Bronchial epithelial cell (primary cell): ENCODE data around the gene SMYD2. TPM values are rescaled to one million over a fixed set of nuclear protein-coding genes. Genes with fewer than 3 reads are reported as not detected.

Source experiments
- DNase-seq: peaks from one replicate; pipeline ENCODE4 v3.0.0-alpha.2; 2010; ENCODE audit warnings: low read depth
- FAIRE-seq: peaks from 2 replicates; lab custom pipeline; 2011; peaks lifted over from hg19 to GRCh38; lab: Jason Lieb, UNC
- H3K27me3 ChIP-seq: 2 replicates; pipeline ENCODE4 v1.5.1; 2011; ENCODE audit warnings: low read length; ENCODE audit not compliant: control insufficient read depth, insufficient read depth
- H3K36me3 ChIP-seq: 2 replicates; pipeline ENCODE4 v1.5.1; 2011; ENCODE audit warnings: low read length; ENCODE audit not compliant: control insufficient read depth, insufficient read depth
- H3K4me3 ChIP-seq: 2 replicates; pipeline ENCODE4 v1.5.1; 2011; ENCODE audit warnings: mild to moderate bottlenecking, low read depth, low read length, control low read depth
- CTCF ChIP-seq: IDR thresholded peaks from 2 replicates; pipeline ENCODE4 v1.5.1; 2011; ENCODE audit warnings: mild to moderate bottlenecking, moderate library complexity, low read length, control low read depth, inconsistent platforms; ENCODE audit not compliant: insufficient read depth, severe bottlenecking
- total RNA-seq: library from RNA; depleted of rRNA; stranded (reverse); fragments of >200 nt; gene quantifications from 2 replicates; pipeline ENCODE4 v1.2.1, GENCODE V29; 2014

SMYD2 gene
- total RNA-seq, 1 donor from 2014 or later = 58.4 TPM

DNA sequence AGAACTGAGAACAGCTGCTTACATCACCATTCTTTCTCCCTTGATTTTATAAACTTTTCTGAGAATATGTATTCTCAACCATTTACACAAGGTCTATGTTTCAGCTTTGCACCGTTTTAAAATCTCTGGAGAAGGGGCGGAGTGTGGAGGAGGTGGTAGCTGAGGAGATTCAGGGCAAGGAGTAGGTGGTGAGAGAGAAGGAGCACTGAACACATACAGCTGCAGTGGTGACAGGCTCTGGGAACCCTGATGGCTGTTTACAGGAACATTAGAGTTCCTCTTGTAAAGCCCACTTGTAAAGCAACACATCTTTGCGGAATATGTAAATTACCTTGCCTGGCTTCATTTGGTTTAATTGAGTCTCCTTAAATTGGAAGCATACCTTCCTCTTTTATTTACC lies 89.7 kb downstream of the SMYD2 start:
- FAIRE-seq = no peak
- DNase-seq = no peak
- TF ChIP-seq CTCF = no peak
- Histone ChIP-seq H3K27me3 (no peaks in the 10 kb centered on the region), H3K36me3 (peaks cover 20% of the 10 kb centered on the region), H3K4me3 (no peak overlapping the region)

DNA sequence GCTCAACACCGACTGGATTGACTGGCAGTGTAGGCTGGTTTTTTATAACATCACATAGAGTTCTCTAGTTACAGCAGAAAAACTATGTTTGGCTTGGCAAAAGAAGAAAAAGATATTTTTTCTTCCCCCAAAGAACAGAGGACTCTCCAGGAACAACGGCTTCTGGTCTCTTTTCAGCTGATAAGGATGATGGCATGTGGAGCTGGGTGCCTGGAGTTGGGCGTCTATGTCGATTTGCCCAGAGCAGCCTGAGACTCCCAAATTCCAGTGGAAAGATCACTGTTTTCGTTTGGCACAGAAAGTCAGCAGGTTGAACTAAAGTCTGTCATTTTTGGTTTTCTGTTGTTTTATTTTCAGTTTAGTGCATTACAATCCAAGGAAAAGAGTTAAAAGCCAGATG lies 91.1 kb downstream of the SMYD2 start:
- DNase-seq = no peak

DNA sequence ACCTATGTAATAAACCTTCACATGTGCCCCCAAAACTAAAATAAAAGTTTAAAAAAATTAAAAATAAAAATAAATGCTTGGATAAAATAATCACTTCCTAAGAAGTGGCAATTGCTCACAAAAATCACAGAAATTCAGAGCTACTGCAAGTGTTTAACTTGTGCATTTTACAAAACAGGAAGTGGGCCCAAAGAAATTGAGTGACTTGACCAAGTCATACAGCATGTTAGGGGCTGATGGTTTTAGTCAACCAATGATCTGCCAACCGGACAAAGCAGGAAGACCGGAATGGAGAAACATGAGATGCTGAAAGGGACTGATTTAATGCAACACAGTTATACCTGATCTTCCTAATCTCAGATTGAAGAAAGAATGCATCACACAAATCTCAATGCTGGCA lies 96.5 kb downstream of the SMYD2 start:
- DNase-seq (no peak), FAIRE-seq (no peak)
- no peak overlapping the region for H3K4me3 ChIP-seq
- H3K36me3 ChIP-seq = peaks cover 25% of the 10 kb centered on the region
- H3K27me3 ChIP-seq = no peaks in the 10 kb centered on the region
- TF ChIP-seq CTCF = no peak

More for the DNA sequence above, 91.1 kb downstream of the SMYD2 start:
- Histone ChIP-seq H3K27me3 (no peaks in the 10 kb centered on the region), H3K36me3 (peaks cover 24% of the 10 kb centered on the region), H3K4me3 (no peak overlapping the region)
- no peak for FAIRE-seq
- no peak for TF ChIP-seq CTCF

GRCh38 chr1:214377886-214378285 lies 96.9 kb downstream of the SMYD2 start:
- no peak for DNase-seq
- Histone ChIP-seq H3K27me3 (no peaks in the 10 kb centered on the region), H3K4me3 (no peak overlapping the region), H3K36me3 (peaks cover 26% of the 10 kb centered on the region)
- no peak for TF ChIP-seq CTCF
- no peak for FAIRE-seq

- H3K27me3 ChIP-seq = no peaks in the 10 kb centered on the region
- DNase-seq = no peak
- FAIRE-seq = no peak
These were observed 97.5 kb downstream of the SMYD2 start for GRCh38 chr1:214378492-214378891.

More at GRCh38 chr1:214378492-214378891, 97.5 kb downstream of the SMYD2 start:
- Histone ChIP-seq H3K36me3 (peaks cover 31% of the 10 kb centered on the region), H3K4me3 (no peak overlapping the region)
- TF ChIP-seq CTCF = no peak
